HG02798 (cell line): Measurements from ENCODE around the gene TAF6.

Experiments used
- ATAC-seq: cut with Tn5 transposase; IDR thresholded peaks from one replicate; pipeline ENCODE4 v1.9.1; 2021; ENCODE audit warnings: mild to moderate bottlenecking; ENCODE audit not compliant: unreplicated experiment, poor library complexity

Gene TAF6

GRCh38 chr7:100098913-100099312, 20.2 kb downstream of the TAF6 start:
- ATAC-seq: no peak

GRCh38 chr7:100095704-100096103, 23.5 kb downstream of the TAF6 start:
- no peak for ATAC-seq

- ATAC-seq: no peak
These were observed 23.9 kb downstream of the TAF6 start for GRCh38 chr7:100095289-100095688.

GRCh38 chr7:100093925-100094486, 25.2 kb downstream of the TAF6 start:
- ATAC-seq: no peak

- no peak for ATAC-seq
These were observed 25.7 kb downstream of the TAF6 start for GRCh38 chr7:100093498-100093897.

- ATAC-seq: no peak
These were observed 26.1 kb downstream of the TAF6 start for GRCh38 chr7:100093054-100093453.

GRCh38 chr7:100091411-100092181, 27.6 kb downstream of the TAF6 start:
- ATAC-seq: no peak

GRCh38 chr7:100090527-100091410, 28.4 kb downstream of the TAF6 start:
- ATAC-seq: no peak

GRCh38 chr7:100089458-100090196, 29.5 kb downstream of the TAF6 start:
- ATAC-seq: no peak

- peak; percentile 75 for ATAC-seq
These were observed 30.3 kb downstream of the TAF6 start, which contains the start of gene COPS6 for GRCh38 chr7:100088621-100089457. COPS6 (plus strand) TSS chr7:100088969; CDS start chr7:100088991, 22 bp downstream.

- ATAC-seq: no peak
These were observed 31.0 kb downstream of the TAF6 start for GRCh38 chr7:100088095-100088620.

GRCh38 chr7:100087055-100087750, 32.0 kb downstream of the TAF6 start:
- no peak for ATAC-seq

- ATAC-seq: no peak
These were observed 33.6 kb downstream of the TAF6 start for GRCh38 chr7:100085515-100085914.

GRCh38 chr7:100082978-100083377, 36.2 kb downstream of the TAF6 start:
- ATAC-seq: no peak

GRCh38 chr7:100081535-100082102, 37.5 kb downstream of the TAF6 start, which contains the start of gene ZNF3:
ZNF3 (minus strand) TSS chr7:100081723; CDS start chr7:100077357, 4,366 bp downstream.
- ATAC-seq: peak; percentile 89

GRCh38 chr7:100080907-100081534, 38.1 kb downstream of the TAF6 start:
- ATAC-seq: no peak

GRCh38 chr7:100079024-100079560, 40.1 kb downstream of the TAF6 start:
- ATAC-seq: no peak
